ENCODE data around the gene ARHGEF3.

DNA sequence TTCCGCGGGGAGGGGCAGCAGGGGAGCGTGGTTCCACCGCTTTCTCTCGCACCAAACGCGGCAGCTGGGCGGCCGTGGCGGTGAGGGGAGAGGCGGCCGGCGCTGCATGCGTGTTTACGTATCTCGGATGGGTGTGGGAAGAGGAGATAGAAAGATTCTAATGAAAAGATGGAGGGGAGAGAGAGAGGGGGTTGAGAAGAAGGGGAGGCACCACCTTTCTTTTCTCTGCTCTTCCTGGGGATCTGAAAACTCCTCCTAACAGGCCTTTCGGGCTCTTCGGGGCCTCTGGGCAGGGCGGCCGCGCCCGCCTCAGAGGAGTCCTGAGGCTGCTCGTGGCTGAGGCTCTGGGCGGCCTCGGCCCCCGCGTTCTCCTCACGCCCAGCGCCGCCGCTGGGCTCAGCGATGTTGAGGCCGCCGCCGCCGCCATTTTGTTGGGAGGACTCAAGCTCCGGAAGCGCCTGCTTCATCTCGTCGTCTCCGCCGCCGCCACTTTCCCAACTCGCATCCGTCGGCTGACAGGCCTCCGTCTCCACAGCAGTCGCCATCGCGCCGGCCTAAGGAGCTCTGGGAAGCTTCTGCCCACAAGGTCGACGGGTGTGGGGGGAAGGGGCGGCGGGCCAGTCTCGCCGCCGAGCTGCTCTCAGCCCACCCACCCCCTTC lies 119.2 kb downstream of the ARHGEF3 start:
- TF ChIP-seq, protein P1, sequence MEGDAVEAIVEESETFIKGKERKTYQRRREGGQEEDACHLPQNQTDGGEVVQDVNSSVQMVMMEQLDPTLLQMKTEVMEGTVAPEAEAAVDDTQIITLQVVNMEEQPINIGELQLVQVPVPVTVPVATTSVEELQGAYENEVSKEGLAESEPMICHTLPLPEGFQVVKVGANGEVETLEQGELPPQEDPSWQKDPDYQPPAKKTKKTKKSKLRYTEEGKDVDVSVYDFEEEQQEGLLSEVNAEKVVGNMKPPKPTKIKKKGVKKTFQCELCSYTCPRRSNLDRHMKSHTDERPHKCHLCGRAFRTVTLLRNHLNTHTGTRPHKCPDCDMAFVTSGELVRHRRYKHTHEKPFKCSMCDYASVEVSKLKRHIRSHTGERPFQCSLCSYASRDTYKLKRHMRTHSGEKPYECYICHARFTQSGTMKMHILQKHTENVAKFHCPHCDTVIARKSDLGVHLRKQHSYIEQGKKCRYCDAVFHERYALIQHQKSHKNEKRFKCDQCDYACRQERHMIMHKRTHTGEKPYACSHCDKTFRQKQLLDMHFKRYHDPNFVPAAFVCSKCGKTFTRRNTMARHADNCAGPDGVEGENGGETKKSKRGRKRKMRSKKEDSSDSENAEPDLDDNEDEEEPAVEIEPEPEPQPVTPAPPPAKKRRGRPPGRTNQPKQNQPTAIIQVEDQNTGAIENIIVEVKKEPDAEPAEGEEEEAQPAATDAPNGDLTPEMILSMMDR (conservative IDR thresholded peaks at IDR 0.05; ENCODE audit: low read depth, low read length) = no peak
- TF ChIP-seq EZH2 (IDR thresholded peaks at IDR 0.05; ENCODE audit: borderline replicate concordance, low read depth, low read length, poor library complexity, severe bottlenecking) = no peak

All from A673 (cell line).